Body of pancreas (tissue), 4 donors: ENCODE results near the gene PHF19.

Experiments used
- POLR2A ChIP-seq, 3 donors: fragments of 450-650 bp; IDR thresholded peaks; one replicate each; pipeline ENCODE4 v1.6.1; 2016; ENCODE audit warnings: antibody characterized with exemption in 3 of 3, mild to moderate bottlenecking in 2 of 3
- TF ChIP-seq, protein P1 (sequence below), 7 experiments: fragments of 450-650 bp in 4 of 7; fragments of 200-600 bp in 3 of 7; sonication (generic) in 3 of 7; IDR thresholded peaks; one replicate each; pipeline ENCODE4 v1.5.1; 2016 to 2019; ENCODE audit warnings: antibody characterized with exemption in 7 of 7

DNA sequence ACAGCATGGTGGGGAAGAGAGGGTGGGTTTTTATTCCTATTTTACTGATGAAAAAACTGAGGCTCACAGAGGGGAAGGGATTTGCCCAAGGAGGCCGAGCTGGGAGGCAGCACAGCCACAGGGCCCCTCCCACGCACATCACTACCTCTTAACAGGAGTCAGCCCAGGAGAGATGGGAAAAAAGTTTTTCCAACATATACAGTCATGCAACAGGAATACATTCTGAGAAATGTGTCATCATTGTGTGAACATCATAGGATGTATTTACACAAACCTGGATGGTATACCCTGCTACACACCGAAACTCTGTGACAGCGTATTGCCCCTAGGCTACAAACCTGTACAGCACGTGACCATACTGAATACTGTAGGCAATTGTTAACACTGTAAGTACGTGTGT, 38.0 kb upstream of the PHF19 start:
- TF ChIP-seq, protein P1, sequence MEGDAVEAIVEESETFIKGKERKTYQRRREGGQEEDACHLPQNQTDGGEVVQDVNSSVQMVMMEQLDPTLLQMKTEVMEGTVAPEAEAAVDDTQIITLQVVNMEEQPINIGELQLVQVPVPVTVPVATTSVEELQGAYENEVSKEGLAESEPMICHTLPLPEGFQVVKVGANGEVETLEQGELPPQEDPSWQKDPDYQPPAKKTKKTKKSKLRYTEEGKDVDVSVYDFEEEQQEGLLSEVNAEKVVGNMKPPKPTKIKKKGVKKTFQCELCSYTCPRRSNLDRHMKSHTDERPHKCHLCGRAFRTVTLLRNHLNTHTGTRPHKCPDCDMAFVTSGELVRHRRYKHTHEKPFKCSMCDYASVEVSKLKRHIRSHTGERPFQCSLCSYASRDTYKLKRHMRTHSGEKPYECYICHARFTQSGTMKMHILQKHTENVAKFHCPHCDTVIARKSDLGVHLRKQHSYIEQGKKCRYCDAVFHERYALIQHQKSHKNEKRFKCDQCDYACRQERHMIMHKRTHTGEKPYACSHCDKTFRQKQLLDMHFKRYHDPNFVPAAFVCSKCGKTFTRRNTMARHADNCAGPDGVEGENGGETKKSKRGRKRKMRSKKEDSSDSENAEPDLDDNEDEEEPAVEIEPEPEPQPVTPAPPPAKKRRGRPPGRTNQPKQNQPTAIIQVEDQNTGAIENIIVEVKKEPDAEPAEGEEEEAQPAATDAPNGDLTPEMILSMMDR (IDR thresholded peaks at IDR 0.05) = no peak
- no peak for TF ChIP-seq POLR2A (IDR thresholded peaks at IDR 0.05)
